Measurements from ENCODE around the gene DEF6. TPM values are rescaled to one million over a fixed set of nuclear protein-coding genes. Genes with fewer than 3 reads are reported as not detected.
A peak's percentile ranks its signal among the peaks of the same experiment; 100 is the strongest.

DEF6 gene
- total RNA-seq, 4 donors from 2014 or later, result 0.26 to 8.9 (median 3.1) TPM

- intact Hi-C loops (cut with DNase I; ENCODE audit: low total_unique reads), result no loop called here
- no peaks in the 10 kb centered on the region for H3K36me3 ChIP-seq
- no peaks in the 10 kb centered on the region for H3K4me1 ChIP-seq
- H3K27me3 ChIP-seq, result no peaks in the 10 kb centered on the region
- TF ChIP-seq CTCF (IDR thresholded peaks at IDR 0.05) (no peak), POLR2A (IDR thresholded peaks at IDR 0.05) (no peak)
- H3K9me3 ChIP-seq, result no peaks in the 10 kb centered on the region
- no peak overlapping the region for H3K4me3 ChIP-seq
- no peak for DNase-seq
- H3K27ac ChIP-seq, result no peak overlapping the region
These were observed 6.1 kb upstream of the DEF6 start for GRCh38 chr6:35291491-35291890.

GRCh38 chr6:35292494-35292893 is 5.1 kb upstream of the DEF6 start:
- intact Hi-C loops (cut with DNase I; ENCODE audit: low total_unique reads), result no loop called here
- no peaks in the 10 kb centered on the region for H3K27me3 ChIP-seq
- TF ChIP-seq CTCF (IDR thresholded peaks at IDR 0.05) (no peak), POLR2A (IDR thresholded peaks at IDR 0.05) (no peak)
- H3K27ac ChIP-seq, result no peak overlapping the region
- H3K9me3 ChIP-seq, result no peaks in the 10 kb centered on the region
- DNase-seq, result no peak
- H3K4me3 ChIP-seq, result no peak overlapping the region
- no peaks in the 10 kb centered on the region for H3K36me3 ChIP-seq
- H3K4me1 ChIP-seq, result peaks cover 0 to 4% of the 10 kb centered on the region in 2 donors

- Histone ChIP-seq H3K27me3 (no peaks in the 10 kb centered on the region), H3K36me3 (no peaks in the 10 kb centered on the region), H3K4me1 (peaks cover 0 to 4% of the 10 kb centered on the region in 2 donors), H3K9me3 (no peaks in the 10 kb centered on the region), H3K27ac (no peak overlapping the region), H3K4me3 (no peak overlapping the region)
- DNase-seq, result no peak
- TF ChIP-seq CTCF (IDR thresholded peaks at IDR 0.05) (no peak), POLR2A (IDR thresholded peaks at IDR 0.05) (no peak)
- intact Hi-C loops (cut with DNase I; ENCODE audit: low total_unique reads), result no loop called here
These were observed 3.9 kb upstream of the DEF6 start for GRCh38 chr6:35293681-35294080.

- Histone ChIP-seq H3K9me3 (no peaks in the 10 kb centered on the region), H3K36me3 (no peaks in the 10 kb centered on the region), H3K4me3 (no peak overlapping the region), H3K27me3 (no peaks in the 10 kb centered on the region), H3K27ac (no peak overlapping the region), H3K4me1 (peaks cover 0 to 4% of the 10 kb centered on the region in 2 donors)
- DNase-seq, result no peak
- no peak for TF ChIP-seq POLR2A (IDR thresholded peaks at IDR 0.05)
- TF ChIP-seq CTCF (IDR thresholded peaks at IDR 0.05), result peak; percentile 36 to 59 (median 52)
- intact Hi-C loops (cut with DNase I; ENCODE audit: low total_unique reads), result no loop called here
These were observed 3.2 kb upstream of the DEF6 start for GRCh38 chr6:35294308-35294945.

- DNase-seq, result no peak
- no peaks in the 10 kb centered on the region for H3K36me3 ChIP-seq
These were observed 2.6 kb upstream of the DEF6 start for GRCh38 chr6:35295036-35295435.

More at GRCh38 chr6:35295036-35295435, 2.6 kb upstream of the DEF6 start:
- Histone ChIP-seq H3K4me3 (no peak overlapping the region), H3K4me1 (peaks cover 0 to 4% of the 10 kb centered on the region in 2 donors), H3K9me3 (no peaks in the 10 kb centered on the region), H3K27me3 (no peaks in the 10 kb centered on the region), H3K27ac (no peak overlapping the region)
- no peak for TF ChIP-seq POLR2A (IDR thresholded peaks at IDR 0.05)
- no peak for TF ChIP-seq CTCF (IDR thresholded peaks at IDR 0.05)
- intact Hi-C loops (cut with DNase I; ENCODE audit: low total_unique reads), result no loop called here

Data from uterus (tissue), 4 donors.